Subcutaneous preadipocyte (primary cell): ENCODE measurements around the gene PTGER3. TPM values are rescaled to one million over a fixed set of nuclear protein-coding genes. Genes with fewer than 3 reads are reported as not detected.

ENCODE experiments used
- small RNA-seq: library from RNA; depleted of rRNA; stranded (forward); fragments of <200 nt; gene quantifications from one replicate; pipeline ENCODE3, GENCODE V24; 2012
- total RNA-seq: library from RNA; depleted of rRNA; stranded (reverse); fragments of >200 nt; gene quantifications from 2 replicates; pipeline ENCODE4 v1.2.3, GENCODE V29; 2012

The PTGER3 gene
- total RNA-seq, result 0.37 and 0.39 TPM in 2 replicates

DNA sequence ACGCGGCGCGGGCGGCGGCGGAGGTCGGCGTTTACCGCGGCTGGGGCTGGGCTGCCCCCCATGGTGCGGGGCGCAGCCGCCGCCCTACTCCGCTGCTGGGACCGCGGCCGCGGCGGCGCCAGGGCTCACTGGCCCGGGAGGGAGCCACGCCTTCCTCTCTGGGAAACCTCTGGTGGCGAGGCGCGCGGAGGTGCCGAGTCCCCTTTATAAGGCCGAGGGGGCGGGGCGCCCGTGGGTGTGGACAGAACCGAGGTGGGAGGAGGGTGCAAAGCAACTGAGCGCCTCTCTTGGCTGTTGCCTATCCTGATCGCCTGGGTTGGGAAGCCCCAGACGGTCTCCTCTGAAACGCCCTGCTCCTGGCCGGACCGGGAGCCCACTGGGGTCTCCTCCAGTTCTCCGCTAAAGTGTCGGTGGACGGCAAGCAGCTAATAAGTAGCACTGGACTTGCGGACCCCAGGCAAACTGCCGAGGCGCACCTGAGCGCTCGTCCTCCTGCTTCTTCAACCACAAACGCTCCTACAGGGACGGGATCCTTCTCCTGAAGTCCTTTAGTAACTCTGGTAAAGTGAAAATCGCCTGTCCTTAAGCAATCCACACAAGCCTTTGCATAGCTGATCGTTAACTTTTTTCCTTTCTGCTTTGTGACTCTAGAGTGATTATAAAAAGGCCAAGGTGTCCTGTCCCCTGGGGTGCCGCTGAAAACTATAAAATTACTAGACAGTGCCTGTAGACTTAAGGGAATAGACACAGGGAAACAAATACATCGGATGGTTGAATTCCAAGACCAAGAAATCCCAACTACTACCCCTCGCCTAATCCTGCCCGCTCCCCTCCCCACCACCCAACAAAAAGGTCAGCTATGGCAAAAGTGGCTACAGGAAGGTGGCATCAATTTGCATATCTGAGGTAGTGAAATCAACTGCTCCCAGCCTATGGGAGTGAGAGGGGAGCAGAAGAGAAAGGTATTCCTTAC lies at the start of gene PTGER3:
PTGER3 (minus strand) TSS at position 182 of the 973 bp plus-strand sequence. CDS start 239 bp downstream, outside the sequence.

DNA sequence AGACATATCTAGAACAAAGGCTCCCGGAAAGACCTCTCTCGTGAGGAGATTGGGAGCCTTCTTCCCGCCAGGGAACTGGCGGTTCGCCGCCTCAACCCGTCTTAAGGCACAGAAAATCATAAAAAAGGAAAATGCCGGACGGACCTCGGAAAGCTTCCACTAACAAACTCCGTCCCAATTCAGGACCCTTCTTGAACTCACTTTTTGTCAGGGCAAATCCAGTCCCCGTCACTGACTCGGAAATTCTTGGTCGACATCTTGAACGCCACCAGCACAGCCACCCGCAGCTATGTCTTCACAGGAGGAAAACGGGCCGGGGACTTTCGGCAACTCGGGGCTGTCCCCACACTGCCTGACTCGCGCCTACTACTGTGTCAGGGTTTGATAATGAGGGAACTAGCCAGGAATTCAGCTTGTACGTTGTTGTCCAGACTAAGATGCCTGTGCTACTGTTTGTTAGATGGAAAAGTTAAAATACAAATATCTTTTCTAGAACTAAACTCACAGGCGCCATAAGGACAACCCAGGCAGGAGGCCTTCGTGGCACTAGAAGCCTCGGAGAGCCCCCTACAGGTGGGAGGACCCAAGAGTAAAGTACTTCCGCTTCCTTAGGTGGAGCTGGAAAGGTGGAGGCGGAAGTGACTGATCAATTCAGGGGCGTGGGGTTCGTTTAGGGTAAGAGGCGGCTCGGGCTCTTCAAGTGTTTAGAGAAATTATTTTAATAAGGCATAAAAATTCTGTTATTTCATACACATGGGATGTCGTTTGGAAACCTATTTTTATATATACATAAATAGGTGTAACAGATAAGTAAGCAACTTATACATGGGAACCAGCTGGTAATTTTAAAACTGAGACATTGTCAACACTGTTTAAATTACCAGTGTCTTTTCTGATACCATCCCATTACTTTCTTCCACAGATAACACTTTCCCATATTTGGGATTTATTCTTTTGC lies 33.4 kb upstream of the PTGER3 start, which contains the start of gene ZRANB2:
ZRANB2 (minus strand) TSS at position 297 of the 958 bp plus-strand sequence; CDS start at position 257, 40 bp downstream.

Small RNAs within 50 kb of the gene (small RNA-seq; reads per million reads assigned to genes)
- gene MIR186, result 28.9 reads per million, percentile 97 among the genes with 10 or more reads in this experiment

Other genes with a start within 250 kb of the PTGER3 start
- gene ZRANB2, start 33.2 kb upstream of the PTGER3 start, total RNA-seq, result 21.3 and 25.4 TPM in 2 replicates